ENCODE results near the gene MLPH.
A peak's percentile ranks its signal among the peaks of the same experiment; 100 is the strongest.

The MLPH gene

DNA sequence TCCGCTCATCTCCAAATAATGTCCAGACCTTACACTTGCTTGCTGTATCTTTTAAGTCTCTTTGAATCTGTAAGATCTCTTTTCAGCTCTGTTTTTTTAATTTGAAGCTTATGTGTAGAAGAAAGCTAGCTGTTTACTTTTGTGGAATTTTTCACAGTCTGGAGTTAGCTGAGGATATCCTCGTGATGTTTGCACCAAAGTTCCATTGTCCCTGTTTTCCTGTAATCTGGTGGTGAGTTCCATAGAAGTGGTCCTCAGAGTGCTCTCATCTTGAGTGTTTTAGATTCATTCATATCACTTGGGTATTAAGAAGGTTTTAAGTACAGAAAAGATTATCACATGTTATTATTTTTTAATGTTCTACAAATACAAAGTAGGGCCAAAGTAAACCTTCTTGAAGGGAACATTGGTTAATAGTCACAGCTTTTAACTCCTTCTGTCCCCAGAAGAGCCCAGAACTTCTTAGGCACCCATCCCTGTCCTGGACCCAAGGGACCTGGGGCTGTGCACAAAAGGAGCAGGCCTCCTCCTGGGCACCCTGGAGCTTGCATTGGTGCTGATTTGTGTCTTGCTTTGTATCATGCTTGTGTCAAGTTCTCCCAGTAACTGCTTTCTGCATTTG, 15.0 kb downstream of the MLPH start:
- DNase-seq, result no peak

DNA sequence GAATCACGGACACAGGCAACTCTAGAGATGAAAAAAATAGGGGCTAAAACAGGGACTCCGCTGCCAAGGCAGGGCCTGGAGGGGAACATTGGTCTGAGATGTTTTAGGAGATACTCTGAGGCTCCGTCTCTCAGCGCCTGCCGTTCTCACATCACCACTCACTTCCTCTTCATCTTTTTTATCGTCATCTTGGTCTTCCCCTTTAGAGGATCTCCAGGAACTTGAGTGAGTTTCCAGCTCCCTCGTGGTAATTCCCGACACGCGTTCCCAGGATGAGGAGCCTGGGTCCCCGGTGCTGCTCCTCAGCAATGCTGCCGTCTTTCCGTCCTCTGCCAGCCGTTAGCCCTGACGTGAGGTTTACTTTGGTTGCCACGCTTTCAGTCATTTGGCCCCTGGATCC, 16.1 kb downstream of the MLPH start:
- no peak for DNase-seq

DNA sequence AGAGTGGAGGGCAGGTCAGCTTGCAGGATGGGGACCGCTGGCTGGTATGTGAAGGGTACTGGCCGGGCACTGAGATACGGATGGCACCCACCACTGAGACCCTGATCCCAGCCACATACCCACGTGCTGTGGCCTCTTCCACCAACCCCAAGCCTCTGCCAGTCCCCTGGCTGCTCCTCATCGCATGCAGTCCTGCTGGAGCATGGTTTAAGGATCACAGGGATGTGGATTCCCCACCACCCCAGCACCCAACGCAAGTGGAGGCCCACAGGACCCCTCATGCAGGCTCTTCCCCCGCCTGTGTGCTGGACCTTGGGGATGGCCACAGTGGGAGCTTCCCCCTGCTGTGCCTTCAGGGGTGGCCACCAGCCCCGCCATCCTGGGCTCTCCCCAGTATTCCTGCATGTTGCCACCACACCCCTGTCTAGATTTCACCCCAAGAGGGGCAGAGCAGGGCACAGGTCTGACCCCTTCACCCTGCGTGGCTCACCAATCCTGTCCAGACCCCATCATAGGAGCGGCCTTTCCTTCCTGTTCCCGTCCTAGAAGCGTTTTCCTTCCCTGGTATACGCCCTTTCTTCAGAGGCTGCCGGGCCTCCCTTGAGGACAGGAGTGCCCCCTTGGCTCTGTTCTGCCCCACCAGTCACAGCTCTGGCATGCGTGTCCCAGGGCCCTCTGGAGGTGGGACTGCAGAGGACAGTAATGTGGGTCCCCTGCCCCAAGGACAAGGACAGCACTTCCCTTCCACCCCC, 18.3 kb downstream of the MLPH start:
- DNase-seq, result no peak

DNA sequence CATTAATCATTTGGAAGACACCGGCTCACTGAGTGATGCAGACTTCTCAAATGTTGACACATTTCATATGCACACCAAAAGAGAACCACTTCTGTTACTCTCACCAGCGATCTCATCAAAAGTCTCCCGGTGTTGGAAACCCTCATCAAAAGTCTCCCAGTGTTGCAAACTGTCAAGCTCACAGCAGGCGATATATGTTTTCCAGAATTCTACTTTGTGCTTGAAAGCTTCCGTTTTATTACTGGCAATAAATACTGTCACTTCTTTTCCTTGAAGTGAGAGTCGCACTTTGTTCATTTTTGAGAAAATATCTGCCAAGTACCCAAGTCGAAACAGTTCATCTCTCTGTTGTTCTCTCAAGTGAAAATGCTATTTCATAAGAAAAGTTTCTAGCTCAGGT, 20.5 kb downstream of the MLPH start:
- no peak for DNase-seq

DNA sequence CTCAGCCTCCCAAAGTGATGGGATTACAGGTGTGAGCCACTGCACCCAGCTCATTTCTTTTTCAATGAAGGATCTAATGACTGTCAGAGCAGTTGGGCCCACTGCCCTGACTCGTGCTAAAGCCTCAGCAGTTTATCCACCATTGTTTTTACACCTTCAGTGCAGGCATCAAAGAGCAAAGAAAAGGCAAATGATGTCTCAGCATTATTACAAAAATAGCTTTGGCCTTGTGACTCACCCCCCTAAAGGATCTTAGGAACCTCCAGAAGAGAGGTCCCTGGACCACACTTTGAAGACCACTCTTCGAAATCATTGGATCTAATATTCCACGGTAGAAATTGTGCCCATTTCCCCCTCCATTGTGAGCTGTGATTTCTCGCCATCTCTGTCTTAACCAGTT, 21.3 kb downstream of the MLPH start:
- DNase-seq, result no peak

DNA sequence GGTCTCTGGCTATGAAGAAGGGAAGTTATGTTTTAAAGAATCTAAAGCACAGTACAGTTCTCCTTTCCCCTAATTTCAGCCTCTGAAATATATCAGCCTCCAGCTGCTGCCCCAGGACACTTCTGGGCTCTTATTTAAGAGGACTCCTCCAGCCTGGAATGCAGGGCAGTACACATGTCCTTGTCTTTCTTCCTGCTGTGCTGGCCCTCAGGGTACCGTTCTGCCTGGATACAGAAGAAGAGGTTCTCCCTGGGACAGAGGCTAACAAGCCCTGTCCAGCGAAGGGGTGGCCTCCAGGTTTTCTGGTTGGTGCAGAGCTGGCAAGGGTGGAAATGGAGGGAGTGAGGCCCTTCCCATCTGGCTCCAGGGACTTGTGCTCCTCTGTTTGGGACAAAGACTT, 22.1 kb downstream of the MLPH start:
- DNase-seq, result no peak

DNA sequence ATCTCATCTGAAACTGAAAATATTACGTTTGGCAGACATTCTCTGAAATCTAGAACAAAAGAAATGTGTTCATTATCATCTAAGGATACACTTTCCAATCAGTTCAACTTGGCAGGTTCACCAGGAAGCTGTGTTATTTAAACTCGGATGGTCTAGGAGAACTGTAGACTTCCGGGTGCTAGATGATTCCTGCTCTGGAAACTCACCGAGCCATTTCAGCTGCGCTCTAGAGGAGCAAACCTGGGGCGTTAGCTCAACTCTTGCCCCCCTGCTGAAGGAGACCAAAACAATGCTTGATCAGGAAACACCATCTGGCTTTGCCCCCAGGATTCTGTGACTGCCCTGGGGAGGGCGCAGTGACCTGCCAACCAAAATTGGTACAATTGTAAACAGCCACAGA, 22.9 kb downstream of the MLPH start:
- no peak for DNase-seq

DNA sequence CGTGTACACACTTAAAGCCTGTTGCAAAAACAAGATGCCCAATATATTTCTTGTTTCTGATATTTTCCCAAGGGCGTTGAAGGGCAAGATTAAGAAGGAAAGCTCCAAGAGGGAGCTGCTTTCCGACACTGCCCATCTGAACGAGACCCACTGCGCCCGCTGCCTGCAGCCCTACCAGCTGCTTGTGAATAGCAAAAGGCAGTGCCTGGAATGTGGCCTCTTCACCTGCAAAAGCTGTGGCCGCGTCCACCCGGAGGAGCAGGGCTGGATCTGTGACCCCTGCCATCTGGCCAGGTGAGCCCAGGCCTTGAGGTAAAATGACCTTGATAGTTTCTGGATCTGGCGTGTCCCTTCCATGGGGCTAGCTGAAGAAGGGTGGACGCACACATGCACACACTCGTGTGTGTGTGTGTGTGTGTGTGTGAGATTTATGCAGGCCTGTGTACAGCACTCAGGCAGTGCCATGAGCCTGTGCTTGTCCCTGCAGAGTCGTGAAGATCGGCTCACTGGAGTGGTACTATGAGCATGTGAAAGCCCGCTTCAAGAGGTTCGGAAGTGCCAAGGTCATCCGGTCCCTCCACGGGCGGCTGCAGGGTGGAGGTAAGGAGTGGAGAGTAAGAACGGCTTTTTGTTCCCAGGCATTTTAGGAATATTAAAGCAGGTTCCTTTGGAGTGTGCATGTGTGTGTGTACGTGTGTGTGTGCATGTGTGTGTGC, 23.6 kb downstream of the MLPH start:
- no peak for DNase-seq

DNA sequence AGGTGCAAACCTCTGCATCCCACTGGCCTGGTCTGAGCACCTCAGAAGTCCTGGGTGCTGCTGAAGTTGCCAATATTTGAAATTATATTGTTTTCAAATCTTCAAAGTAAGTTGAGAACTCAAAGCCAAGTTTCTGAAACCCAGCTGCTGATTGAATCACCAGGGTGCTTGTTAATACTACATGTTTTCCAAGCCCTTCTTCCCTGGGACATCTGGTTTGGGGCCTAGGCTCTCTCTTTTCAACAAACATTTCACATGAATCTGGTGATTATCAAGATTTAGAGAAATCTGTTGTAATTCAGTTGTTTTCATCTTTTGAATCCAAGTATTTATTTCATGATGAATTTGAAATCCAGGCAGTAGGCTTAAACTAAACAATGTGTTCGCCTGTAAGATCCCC, 24.4 kb downstream of the MLPH start:
- DNase-seq, result no peak

DNA sequence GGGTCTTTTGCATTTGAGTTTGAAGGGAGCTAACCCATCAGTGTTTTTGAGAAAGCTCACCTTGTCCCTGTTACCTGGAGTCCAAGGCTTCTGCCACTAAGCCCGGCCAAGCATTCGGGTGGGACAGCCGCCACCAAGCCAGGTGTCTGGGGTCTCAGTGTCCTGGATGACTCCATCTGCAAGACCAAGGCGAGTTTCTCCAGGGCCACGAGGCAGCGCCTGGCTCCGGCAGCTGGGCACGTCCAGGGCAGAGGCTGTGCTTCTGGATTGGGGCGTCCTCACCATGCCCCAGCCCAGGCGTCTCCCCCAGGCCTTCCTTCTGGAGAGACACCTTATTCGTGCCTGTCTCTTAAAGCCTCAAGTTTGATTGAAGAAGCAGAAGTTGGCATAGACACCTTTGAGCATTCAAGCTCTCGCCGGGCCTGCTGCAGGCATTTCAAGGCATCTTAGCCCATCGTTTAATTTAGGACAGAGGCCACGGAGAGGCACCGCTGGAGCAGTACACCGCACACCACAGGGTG, 24.9 kb downstream of the MLPH start:
- no peak for DNase-seq

DNA sequence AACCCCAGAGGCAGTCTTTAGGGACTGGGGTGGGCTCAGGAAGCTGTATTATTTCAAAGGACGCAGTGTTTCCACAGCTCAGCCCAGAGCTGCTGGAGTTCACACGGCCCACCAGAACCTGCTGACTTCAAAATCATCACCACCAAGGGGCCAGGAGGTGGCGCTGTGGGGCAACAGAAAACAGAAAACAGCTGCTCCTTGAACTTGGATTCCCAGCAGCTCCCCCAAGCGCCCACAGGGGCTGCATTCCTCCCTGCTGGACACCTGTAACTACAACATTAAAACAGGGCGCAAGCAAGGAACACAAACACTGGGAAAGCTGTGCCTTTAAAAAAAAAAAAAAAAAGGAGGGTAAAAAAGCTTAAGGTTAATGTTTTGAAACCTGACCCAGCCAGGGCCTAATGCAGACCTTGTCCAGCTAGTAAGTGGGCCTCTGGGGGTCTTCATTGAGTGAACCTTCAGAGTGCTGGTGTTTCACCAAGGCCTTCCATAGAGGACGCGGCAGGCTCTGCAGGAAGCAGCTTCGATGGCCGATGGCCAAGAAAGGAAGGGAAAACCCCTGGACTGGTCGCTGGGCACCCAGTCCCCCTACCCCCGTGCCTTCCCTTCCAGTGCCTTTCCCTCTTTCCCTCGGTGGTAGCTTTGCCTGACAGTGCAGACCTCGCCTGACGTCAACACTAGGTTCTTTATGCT, 25.9 kb downstream of the MLPH start:
- peak; percentile 43 for DNase-seq

DNA sequence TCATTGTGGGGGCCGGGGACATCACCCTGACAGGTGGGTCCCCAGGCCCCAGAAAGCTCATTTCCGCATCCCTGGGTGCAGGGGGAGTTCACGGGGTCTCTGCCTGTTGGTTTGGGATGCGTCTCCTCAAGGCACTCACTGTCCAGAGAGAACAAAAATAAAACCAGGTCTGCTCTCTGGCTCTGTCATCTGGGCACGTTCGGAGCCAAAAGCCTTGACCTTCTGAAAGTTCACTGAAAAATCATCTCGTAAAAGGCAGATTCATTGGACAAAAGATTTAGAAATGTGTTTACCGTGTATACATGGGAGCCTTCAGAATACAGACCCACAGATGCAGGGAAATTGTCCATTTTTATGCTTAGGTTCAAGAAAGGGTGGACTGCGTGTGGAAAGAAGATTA, 26.6 kb downstream of the MLPH start:
- DNase-seq, result no peak

DNA sequence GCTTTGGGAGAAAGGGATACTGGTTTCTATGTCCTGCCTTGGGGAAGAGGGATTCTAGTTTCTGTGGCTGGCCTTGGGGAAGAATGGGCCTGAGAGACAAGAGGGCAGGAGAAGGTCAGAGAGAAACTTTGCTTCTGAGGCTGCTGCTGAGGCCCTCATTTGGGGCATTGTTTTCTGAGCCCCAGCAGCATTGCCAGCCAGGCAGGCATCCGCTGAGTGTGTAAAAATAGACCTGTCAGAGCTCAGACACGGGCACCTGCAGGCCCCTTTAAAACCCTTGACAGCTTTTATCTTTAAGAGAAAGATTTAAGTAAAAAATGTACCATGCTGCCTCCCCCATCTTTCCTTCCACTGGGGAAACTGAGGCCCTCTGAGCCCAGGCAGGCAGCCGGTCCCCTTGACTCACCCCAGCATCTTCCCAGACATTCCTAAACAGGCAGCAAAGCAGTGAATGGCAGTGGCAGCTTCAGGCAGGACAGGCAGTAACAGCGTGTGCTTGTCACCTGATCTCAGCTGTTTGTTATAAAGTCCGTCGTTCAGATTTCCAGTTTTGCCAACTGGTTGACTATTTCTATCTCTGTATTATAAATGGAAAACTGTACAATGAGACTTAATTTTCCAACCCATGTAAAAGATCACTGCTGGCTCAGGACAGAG, 27.6 kb downstream of the MLPH start:
- no peak for DNase-seq

DNA sequence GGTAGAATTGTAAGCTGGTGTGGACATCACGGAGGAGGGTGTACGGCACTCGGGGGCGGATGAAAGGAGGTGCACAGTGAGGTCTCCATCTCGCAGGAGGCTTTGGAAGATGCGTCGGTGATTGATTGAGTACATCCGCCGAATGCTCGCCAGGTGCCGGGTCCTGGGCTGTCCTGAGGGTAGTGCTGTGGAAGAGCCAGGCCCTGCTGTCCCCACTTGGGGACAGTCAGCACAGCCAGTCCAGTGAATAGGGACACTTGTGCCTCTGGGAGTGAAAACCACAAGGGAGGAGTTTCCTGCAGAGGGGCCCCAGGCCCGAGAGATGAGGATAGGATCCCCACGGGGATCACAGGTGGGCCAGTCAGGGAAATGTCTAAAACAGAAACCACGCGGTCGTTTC, 28.1 kb downstream of the MLPH start:
- no peak for DNase-seq

DNA sequence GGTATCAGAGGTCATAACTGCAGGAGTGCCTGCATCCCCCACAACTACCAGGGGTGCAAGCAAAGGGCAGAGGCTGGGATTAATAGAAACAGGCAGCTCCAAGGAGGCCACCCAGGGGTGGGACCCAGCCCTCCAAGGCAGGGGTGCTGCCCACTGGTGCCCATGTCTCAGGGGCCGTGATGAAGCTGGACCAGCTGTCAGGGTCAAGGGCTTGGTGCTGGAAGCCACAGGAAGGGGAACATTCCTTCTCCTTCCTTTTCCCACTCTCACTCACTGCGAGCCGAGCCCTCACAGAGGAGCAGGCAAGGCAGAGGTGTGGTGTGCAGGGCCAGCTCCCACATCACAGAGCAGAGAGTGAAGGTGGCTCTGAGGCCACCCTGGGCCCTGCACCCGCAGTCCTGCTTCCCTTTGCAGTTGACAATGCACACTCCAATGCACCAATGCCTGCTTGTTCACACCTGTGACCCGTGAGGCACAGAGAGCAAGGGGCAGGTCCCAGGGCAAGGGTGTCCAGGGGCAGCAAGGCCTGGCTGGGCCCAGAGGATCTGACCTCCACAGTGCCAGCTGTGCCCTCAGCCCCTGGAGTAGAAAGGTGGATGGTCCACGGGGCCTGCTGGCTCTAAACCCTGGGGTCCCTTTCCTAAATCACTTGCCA, 28.7 kb downstream of the MLPH start:
- DNase-seq, result no peak

DNA sequence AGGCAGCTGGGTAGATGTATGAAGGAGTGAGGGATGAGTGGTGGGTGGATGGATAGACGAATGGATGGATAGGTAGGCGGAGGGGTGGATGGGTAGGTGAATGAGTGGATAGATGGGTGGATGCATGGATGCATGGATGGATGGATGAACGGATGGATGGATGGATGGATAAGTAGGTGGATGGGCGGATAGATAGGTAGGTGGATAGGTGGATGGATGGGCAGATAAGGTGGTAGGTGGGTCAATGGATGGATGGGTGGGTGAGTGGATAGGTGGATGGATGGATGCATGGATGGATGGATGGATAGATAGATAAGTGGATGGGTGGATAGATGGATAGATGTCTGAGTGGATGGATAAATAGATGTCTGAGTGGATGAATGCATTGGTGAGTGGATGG, 30.1 kb downstream of the MLPH start:
- DNase-seq, result no peak

DNA sequence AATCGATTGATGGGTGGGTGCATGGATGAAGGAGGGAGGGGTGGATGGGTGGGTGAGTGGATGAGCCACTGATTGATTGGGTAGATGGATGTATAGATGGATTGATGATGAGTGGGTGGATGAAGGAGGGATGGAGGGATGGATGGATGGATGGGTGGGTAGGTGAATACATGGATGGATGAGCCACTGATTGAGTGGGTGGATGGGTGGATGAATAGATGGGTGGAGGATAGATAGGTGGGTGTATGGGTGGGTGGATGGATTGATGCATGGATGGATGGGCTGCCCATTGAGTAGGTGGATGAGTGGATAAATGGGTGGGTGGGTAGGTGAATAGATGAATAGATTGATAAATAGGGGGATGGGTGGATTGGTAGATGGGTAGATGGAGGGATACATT, 30.9 kb downstream of the MLPH start:
- DNase-seq, result no peak

DNA sequence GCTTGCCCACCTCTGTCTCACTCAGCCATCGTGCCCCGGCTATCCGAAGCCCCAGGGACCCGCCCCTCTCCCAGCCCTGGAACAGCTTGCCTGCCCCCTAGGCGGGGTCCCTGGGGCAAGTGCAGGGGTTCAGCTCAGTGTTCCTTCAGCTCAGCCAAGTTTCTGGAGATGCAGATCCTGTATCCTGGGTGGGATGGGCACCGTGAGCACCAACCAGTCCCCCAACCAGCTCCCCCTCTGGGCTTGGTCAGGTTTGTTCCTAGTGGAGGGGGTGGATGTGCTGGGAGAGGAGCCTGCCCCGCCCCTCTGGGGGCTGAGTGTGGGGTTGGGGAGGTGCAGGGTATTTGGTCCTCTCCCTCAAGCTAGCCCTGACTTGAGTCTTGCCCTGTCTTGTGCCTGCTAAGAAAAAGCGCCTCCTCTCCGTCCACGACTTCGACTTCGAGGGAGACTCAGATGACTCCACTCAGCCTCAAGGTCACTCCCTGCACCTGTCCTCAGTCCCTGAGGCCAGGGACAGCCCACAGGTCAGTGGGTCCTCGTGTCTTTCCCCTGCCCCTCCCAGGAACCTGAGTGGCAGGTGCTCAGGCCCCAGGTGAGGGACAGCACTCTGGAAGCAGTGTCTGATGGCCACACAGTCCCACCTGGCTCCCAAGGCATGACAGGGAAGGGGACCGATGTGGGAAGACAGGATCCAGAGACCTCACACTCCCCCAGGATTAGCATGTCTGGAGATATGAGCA, 32.6 kb downstream of the MLPH start:
- no peak for DNase-seq

DNA sequence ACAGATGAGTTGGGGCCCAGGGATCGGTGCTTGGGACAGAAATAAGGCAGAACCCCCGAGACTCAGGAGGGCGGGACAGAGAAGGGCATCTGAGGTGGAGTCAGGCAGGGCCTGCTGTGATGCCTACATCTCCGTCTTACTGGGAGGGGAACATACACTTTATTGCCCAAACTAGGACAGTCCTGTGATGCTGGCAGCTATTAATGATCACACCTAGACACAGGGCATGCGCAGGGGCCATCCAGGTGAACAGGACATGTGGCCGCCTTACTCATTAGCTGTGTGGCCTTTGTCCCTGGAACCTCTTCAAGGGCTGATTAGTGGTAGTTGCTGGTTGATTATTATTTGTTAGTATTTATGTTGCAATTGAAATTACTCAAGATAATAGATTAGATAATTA, 33.2 kb downstream of the MLPH start:
- no peak for DNase-seq

DNA sequence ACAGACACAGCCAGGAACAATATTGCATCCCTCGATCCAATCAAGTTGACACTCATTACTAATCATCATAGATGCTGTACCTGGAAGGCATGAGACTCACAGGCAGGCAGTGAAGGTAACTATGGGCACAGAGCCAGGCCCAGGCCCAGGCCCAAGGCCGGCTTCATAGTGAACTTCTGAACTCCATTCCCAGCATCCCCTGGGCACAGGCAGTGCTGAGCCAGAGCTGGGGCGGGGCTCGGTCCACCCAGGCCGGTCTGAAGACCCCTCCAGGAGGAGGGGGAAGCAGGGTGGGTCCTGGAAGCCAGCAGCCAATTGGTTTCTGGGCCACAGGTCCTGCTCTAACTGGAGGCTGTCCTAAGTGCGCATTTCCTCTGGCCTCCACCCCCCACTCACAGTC, 37.6 kb downstream of the MLPH start:
- no peak for DNase-seq

DNA sequence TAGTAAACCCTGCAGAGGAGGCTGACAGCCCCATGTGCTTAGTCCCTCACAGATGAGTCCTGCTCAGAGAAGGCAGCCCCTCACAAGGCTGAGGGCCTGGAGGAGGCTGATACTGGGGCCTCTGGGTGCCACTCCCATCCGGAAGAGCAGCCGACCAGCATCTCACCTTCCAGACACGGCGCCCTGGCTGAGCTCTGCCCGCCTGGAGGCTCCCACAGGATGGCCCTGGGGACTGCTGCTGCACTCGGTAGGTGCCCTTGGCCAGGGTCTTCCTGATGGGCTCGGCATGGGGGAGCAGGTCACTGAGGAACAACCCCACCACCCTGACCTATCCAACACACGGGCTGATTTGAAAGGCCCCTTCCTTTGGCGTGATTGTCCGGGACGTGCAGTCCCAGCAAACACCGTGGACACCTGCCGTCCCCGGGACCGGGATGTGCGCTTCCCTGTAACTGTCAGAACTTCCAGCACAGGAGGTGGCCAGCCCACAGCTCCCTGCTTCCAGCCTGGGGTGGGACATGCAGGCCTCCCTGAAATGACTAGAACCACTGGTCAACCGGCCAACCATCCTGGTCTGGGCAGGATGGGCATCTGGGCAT, 38.6 kb downstream of the MLPH start:
- DNase-seq, result no peak
